ENCODE measurements around the gene FAM107B.
A peak's percentile ranks its signal among the peaks of the same experiment; 100 is the strongest.

- TF ChIP-seq POLR2A (IDR thresholded peaks at IDR 0.05) (no peak), CTCF (IDR thresholded peaks at IDR 0.05) (peak in 1 of 4 donors; percentile 4)
Measured at GRCh38 chr10:14535457-14536130, 239.1 kb downstream of the FAM107B start.

Measured in right lobe of liver (tissue), 4 donors.